Tibial nerve (tissue), 4 donors: ENCODE measurements around the gene GABPB1. TPM values are rescaled to one million over a fixed set of nuclear protein-coding genes. Genes with fewer than 3 reads are reported as not detected.

Experiments
- DNase-seq, 2 donors: peaks; one replicate each; pipeline ENCODE4 v3.0.0-alpha.2; 2019; ENCODE audit warnings: low spot score in 2 of 2
- H3K27ac ChIP-seq, 4 donors: fragments of 200-600 bp; sonication (generic) in 3 of 4; one replicate each; pipeline ENCODE4 v1.5.1; 2017 to 2019; ENCODE audit warnings: mild to moderate bottlenecking in 1 of 4
- H3K27me3 ChIP-seq, 2 donors: fragments of 200-600 bp; sonication (generic) in 1 of 2; one replicate each; pipeline versions ENCODE4 v1.5.1 to v1.6.0; 2017 to 2019
- H3K36me3 ChIP-seq, 3 donors: fragments of 200-600 bp; sonication (generic); one replicate each; pipeline ENCODE4 v1.5.1; 2018 to 2019
- H3K4me1 ChIP-seq, 4 donors: fragments of 200-600 bp; sonication (generic) in 3 of 4; one replicate each; pipeline ENCODE4 v1.5.1; 2017 to 2019
- H3K4me3 ChIP-seq, 4 donors: fragments of 200-600 bp; sonication (generic) in 3 of 4; one replicate each; pipeline ENCODE4 v1.5.1; 2017 to 2019; ENCODE audit warnings: mild to moderate bottlenecking in 1 of 4, moderate library complexity in 1 of 4
- H3K9me3 ChIP-seq, 4 donors: fragments of 200-600 bp; sonication (generic) in 3 of 4; one replicate each; pipeline ENCODE4 v1.5.1; 2017 to 2019
- CTCF ChIP-seq, 5 experiments: fragments of 200-600 bp in 3 of 5; fragments of 450-650 bp in 2 of 5; sonication (generic) in 3 of 5; IDR thresholded peaks; one replicate each; pipeline ENCODE4 v1.5.1; 2016 to 2019; ENCODE audit warnings: antibody characterized with exemption in 5 of 5, mild to moderate bottlenecking in 3 of 5, moderate library complexity in 2 of 5
- EP300 ChIP-seq, 2 donors: sonication (generic); formaldehyde crosslinking; IDR thresholded peaks; one replicate each; pipeline ENCODE4 v1.6.1; 2017; ENCODE audit warnings: antibody characterized with exemption in 2 of 2, mild to moderate bottlenecking in 1 of 2
- POLR2A ChIP-seq, 2 donors: fragments of 450-650 bp; IDR thresholded peaks; one replicate each; pipeline ENCODE4 v1.6.1; 2017; ENCODE audit warnings: antibody characterized with exemption in 2 of 2, mild to moderate bottlenecking in 2 of 2, moderate library complexity in 2 of 2
- WGBS, 2 donors: methylation state at CpG; one replicate each; pipeline ENCODE4 v1.1.5; 2018; 5-methylcytosine and 5-hydroxymethylcytosine counted together
- total RNA-seq, 4 donors: library from RNA; depleted of rRNA; stranded (reverse); fragments of >200 nt; gene quantifications; one replicate each; pipeline ENCODE4 v1.1.0, GENCODE V29; 2016

GABPB1 gene
- total RNA-seq, 4 donors from 2014 or later, result 13.3 to 22.2 (median 17.4) TPM

DNA sequence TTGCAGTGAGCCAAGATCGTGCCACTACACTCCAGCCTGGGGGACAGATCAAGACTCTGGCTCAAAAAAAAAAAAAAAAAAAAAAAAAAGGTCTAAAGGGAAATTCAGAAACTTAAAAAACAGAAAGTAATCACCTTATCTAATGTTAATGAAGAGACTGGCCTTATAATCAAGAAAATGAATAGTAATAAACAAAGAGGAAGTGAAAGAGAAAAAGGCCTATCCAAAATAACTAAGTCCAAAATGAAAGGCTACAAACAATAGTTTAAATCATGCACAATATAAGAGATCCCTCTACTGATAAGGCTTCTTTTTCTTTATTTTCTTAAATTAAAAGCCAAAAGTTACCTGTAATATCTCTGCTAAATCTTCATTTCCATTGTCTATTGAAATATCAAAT, 52.4 kb downstream of the GABPB1 start:
- no peak overlapping the region for H3K4me3 ChIP-seq
- TF ChIP-seq EP300 (IDR thresholded peaks at IDR 0.05) (no peak), POLR2A (IDR thresholded peaks at IDR 0.05) (no peak), CTCF (IDR thresholded peaks at IDR 0.05) (no peak)
- H3K4me1 ChIP-seq, result no peaks in the 10 kb centered on the region
- no peak overlapping the region for H3K27ac ChIP-seq
- no peaks in the 10 kb centered on the region for H3K27me3 ChIP-seq
- peaks cover 0 to 7% (median 0%) of the 10 kb centered on the region in 4 donors for H3K9me3 ChIP-seq
- 94 to 100% methylated on average over 1 of the region's 1 CpG for WGBS, 2 donors
- peaks cover 0 to 66% (median 5%) of the 10 kb centered on the region in 3 donors for H3K36me3 ChIP-seq
- DNase-seq, result no peak

GRCh38 chr15:50298340-50298739, 56.7 kb downstream of the GABPB1 start:
- Histone ChIP-seq H3K9me3 (no peaks in the 10 kb centered on the region), H3K4me3 (no peak overlapping the region), H3K36me3 (peaks cover 0 to 69% (median 5%) of the 10 kb centered on the region in 3 donors), H3K27ac (no peak overlapping the region), H3K4me1 (no peaks in the 10 kb centered on the region), H3K27me3 (no peaks in the 10 kb centered on the region)
- no peak for DNase-seq
- WGBS, 2 donors, result 88 to 90% methylated on average over 2 of the region's 2 CpGs
- no peak for TF ChIP-seq CTCF (IDR thresholded peaks at IDR 0.05)

DNA sequence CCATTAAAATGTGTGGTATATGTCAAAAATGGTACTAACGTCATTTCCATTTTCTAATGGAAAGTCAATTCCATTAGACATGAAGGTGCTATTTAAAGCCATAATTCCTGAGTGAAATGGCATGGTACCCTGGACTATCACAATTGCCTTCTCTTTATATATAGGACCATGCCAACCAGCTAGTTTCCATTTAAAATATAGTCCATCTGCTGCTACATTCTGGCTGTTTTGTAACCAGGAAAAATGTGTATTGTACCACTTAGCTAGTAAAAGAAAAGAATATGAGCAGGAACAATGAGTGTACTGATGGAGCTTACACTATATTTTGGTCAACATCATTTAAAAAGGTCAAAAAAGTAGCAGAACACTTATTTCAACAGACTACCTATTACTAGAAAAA, 59.0 kb downstream of the GABPB1 start:
- Histone ChIP-seq H3K4me3 (no peak overlapping the region), H3K4me1 (no peaks in the 10 kb centered on the region), H3K27me3 (no peaks in the 10 kb centered on the region), H3K27ac (no peak overlapping the region), H3K9me3 (no peaks in the 10 kb centered on the region), H3K36me3 (peaks cover 0 to 56% (median 5%) of the 10 kb centered on the region in 3 donors)
- DNase-seq, result no peak
- TF ChIP-seq POLR2A (IDR thresholded peaks at IDR 0.05), result no peak
- TF ChIP-seq CTCF (IDR thresholded peaks at IDR 0.05), result no peak
- no peak for TF ChIP-seq EP300 (IDR thresholded peaks at IDR 0.05)
- WGBS, 2 donors, result 80 to 94% methylated on average over 1 of the region's 1 CpG

DNA sequence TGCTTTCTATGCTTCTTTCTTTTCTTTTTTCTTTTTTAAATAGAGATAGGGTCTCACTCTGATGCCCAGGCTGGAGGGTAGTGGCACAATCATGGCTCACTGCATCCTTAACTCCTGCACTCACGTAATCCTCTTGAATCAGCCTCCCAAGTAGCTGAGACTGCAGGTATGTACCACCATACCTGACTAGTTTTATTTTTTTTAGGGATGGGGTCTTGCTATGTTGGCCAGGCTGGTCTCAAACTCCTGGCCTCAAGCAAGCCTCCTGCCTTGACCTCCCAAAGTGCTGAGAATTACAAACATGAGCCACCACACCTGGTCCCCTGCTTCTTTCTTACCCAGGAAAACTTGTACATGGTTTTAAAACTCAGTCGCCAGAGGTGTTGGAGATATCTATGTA, 65.2 kb downstream of the GABPB1 start:
- H3K4me1 ChIP-seq, result no peaks in the 10 kb centered on the region
- no peak overlapping the region for H3K4me3 ChIP-seq
- H3K9me3 ChIP-seq, result no peaks in the 10 kb centered on the region
- H3K27ac ChIP-seq, result no peak overlapping the region
- no peak for DNase-seq
- H3K36me3 ChIP-seq, result peaks cover 0 to 49% (median 2%) of the 10 kb centered on the region in 3 donors
- no peak for TF ChIP-seq EP300 (IDR thresholded peaks at IDR 0.05)
- no peak for TF ChIP-seq CTCF (IDR thresholded peaks at IDR 0.05)
- no peak for TF ChIP-seq POLR2A (IDR thresholded peaks at IDR 0.05)
- WGBS, 2 donors, result 97 to 100% methylated on average over 2 of the region's 2 CpGs
- no peaks in the 10 kb centered on the region for H3K27me3 ChIP-seq

GRCh38 chr15:50287324-50288116, 67.5 kb downstream of the GABPB1 start:
- no peak for DNase-seq
- peaks cover 0 to 44% (median 2%) of the 10 kb centered on the region in 3 donors for H3K36me3 ChIP-seq
- no peak for TF ChIP-seq EP300 (IDR thresholded peaks at IDR 0.05)
- TF ChIP-seq CTCF (IDR thresholded peaks at IDR 0.05), result no peak
- TF ChIP-seq POLR2A (IDR thresholded peaks at IDR 0.05), result no peak
- H3K27ac ChIP-seq, result no peak overlapping the region
- no peak overlapping the region for H3K4me3 ChIP-seq
- WGBS, 2 donors, result 90 to 96% methylated on average over 6 of the region's 6 CpGs
- no peaks in the 10 kb centered on the region for H3K27me3 ChIP-seq
- no peaks in the 10 kb centered on the region for H3K4me1 ChIP-seq
- H3K9me3 ChIP-seq, result no peaks in the 10 kb centered on the region
